Measurements from ENCODE around the gene PKP2. TPM values are rescaled to one million over a fixed set of nuclear protein-coding genes. Genes with fewer than 3 reads are reported as not detected.

Gene PKP2
- total RNA-seq (10 to 100 TPM in 1 of 2 donors, 1 to 10 TPM in 1; 4.5 to 10.4 TPM), polyA plus RNA-seq (1 to 10 TPM in 1 of 2 donors, under 1 TPM in 1; 0.91 to 3.1 TPM)
- long read RNA-seq, donor 1, full-length matches to known transcripts = 1 of 1 reads
- long read RNA-seq, donor 1, partial matches to known transcripts = 0 of 1 reads
- long read RNA-seq, donor 1, other reads (novel, unspliced or antisense) = 0 of 1 reads
- long read RNA-seq, donor 2 = 0 reads
- long read RNA-seq, donor 3, full-length matches to known transcripts = 1 of 1 reads
- long read RNA-seq, donor 3, partial matches to known transcripts = 0 of 1 reads
- long read RNA-seq, donor 3, other reads (novel, unspliced or antisense) = 0 of 1 reads
- long read RNA-seq, donor 4 = 0 reads
- long read RNA-seq, donor 5, full-length matches to known transcripts = 2 of 2 reads
- long read RNA-seq, donor 5, partial matches to known transcripts = 0 of 2 reads
- long read RNA-seq, donor 5, other reads (novel, unspliced or antisense) = 0 of 2 reads

DNA sequence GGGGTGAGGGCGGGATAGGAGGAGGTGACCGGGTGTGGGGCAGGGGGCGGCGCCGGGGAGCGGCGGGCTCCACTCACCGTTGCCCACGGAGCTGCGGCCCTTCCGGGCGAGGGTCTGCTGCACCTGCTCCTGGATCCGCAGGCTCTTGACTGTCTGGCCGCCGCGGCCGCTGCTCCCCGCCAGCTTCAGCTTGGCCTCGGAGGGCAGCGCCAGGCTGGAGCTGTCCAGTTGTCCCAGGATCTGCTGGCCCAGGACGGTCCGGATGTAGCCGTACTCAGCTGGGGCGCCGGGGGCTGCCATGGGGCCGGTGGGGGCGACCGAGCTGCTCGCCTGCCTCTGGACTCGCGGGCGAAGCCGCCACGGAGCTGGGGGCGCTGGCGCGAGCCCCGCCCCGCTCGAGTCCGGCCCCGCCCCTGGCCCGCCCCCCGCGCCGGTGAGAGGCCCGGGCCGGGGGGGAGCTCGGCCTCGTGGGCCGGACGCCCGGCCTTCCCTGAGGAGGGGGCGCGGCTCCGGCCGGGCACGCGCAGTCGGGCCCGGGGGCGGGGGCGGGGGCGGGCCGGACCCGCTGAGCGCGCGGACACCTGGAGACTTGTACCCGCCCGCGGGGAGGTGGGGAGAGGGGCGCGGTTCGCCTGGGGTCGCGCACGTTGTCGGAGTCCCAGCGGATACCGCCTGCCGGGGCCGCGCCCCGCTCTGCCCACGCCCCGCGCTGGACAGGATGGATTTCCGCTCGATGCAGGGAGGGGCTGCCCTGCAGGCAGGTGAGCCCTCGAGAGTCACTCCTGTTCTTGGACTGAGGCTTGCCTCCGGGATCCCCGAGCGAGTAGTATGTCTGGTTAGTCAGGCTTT is at the start of gene PKP2:
PKP2 (minus strand) TSS at position 346 of the 849 bp plus-strand sequence; CDS start at position 300, 46 bp downstream.
- TF ChIP-seq, protein P1, sequence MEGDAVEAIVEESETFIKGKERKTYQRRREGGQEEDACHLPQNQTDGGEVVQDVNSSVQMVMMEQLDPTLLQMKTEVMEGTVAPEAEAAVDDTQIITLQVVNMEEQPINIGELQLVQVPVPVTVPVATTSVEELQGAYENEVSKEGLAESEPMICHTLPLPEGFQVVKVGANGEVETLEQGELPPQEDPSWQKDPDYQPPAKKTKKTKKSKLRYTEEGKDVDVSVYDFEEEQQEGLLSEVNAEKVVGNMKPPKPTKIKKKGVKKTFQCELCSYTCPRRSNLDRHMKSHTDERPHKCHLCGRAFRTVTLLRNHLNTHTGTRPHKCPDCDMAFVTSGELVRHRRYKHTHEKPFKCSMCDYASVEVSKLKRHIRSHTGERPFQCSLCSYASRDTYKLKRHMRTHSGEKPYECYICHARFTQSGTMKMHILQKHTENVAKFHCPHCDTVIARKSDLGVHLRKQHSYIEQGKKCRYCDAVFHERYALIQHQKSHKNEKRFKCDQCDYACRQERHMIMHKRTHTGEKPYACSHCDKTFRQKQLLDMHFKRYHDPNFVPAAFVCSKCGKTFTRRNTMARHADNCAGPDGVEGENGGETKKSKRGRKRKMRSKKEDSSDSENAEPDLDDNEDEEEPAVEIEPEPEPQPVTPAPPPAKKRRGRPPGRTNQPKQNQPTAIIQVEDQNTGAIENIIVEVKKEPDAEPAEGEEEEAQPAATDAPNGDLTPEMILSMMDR (IDR thresholded peaks at IDR 0.05; ENCODE audit: control extremely low read depth, extremely low read depth) = no peak
- H3K4me1 ChIP-seq (ENCODE audit: control insufficient read depth in 5 of 5, insufficient read depth in 5 of 5, low read length in 5 of 5) = peaks cover 0 to 25% (median 10%) of the 10 kb centered on the region in 5 donors
- peak; percentile 57 to 68 (median 60) for DNase-seq
- peak within 1 kb of the TSS; percentile 49 for H3K4me3 ChIP-seq
- ATAC-seq (ENCODE audit: insufficient read depth, low FRiP score) = peak; percentile 70
- peak within 1 kb of the TSS in 1 of 2 donors; percentile 66 for H3K9ac ChIP-seq (ENCODE audit: insufficient read depth in 1 of 2, low read length in 2 of 2)
- H3K27me3 ChIP-seq (ENCODE audit: control insufficient read depth in 3 of 3, insufficient read depth in 3 of 3, low read length in 2 of 3) = peaks cover 0 to 32% (median 13%) of the 10 kb centered on the region in 3 donors
- H3K9me3 ChIP-seq (ENCODE audit: control insufficient read depth in 4 of 4, insufficient read depth in 3 of 4, low read length in 3 of 4) = peaks cover 0 to 2% (median 0%) of the 10 kb centered on the region in 4 donors
- H3K27ac ChIP-seq (ENCODE audit: low read depth in 1 of 2, low read length in 1 of 2) = peak within 1 kb of the TSS in 1 of 2 donors; percentile 84
- H3K36me3 ChIP-seq (ENCODE audit: control insufficient read depth in 4 of 4, insufficient read depth in 4 of 4, low read length in 4 of 4) = no peaks in the 10 kb centered on the region
- WGBS, 2 donors = 1% methylated on average over 55 to 94 of the region's 94 CpGs

DNA sequence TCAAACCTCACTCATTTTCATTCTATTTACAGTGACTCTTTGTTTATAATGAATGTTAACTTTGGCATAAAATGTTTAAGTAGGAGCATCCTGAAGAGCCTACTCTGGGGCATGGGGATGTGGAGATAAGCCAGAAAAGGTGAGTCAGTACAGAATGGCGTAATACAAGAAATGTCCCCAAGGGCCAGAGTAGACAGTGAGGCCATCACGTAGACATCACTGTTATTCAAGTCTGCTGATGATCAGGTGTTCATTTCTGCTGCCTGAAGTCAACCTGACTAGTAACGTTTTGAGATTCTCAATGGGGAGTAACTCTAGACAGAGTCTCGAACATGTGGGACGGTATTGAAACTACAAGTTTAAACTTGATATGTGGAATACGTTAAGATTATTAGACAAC is 47.6 kb upstream of the PKP2 start:
- Histone ChIP-seq H3K4me3 (no peak overlapping the region), H3K27ac (ENCODE audit: low read depth in 1 of 2, low read length in 1 of 2) (no peak overlapping the region), H3K27me3 (ENCODE audit: control insufficient read depth in 3 of 3, insufficient read depth in 3 of 3, low read length in 2 of 3) (peaks cover 0 to 2% (median 0%) of the 10 kb centered on the region in 3 donors), H3K9ac (ENCODE audit: insufficient read depth in 1 of 2, low read length in 2 of 2) (no peak overlapping the region), H3K4me1 (ENCODE audit: control insufficient read depth in 5 of 5, insufficient read depth in 5 of 5, low read length in 5 of 5) (no peaks in the 10 kb centered on the region), H3K9me3 (ENCODE audit: control insufficient read depth in 4 of 4, insufficient read depth in 3 of 4, low read length in 3 of 4) (no peaks in the 10 kb centered on the region), H3K36me3 (ENCODE audit: control insufficient read depth in 4 of 4, insufficient read depth in 4 of 4, low read length in 4 of 4) (no peaks in the 10 kb centered on the region)
- DNase-seq = no peak
- TF ChIP-seq, protein P1 (IDR thresholded peaks at IDR 0.05; ENCODE audit: control extremely low read depth, extremely low read depth) = no peak
- WGBS, 2 donors = 80 to 85% methylated on average over 6 of the region's 6 CpGs
- ATAC-seq (ENCODE audit: insufficient read depth, low FRiP score) = no peak

DNA sequence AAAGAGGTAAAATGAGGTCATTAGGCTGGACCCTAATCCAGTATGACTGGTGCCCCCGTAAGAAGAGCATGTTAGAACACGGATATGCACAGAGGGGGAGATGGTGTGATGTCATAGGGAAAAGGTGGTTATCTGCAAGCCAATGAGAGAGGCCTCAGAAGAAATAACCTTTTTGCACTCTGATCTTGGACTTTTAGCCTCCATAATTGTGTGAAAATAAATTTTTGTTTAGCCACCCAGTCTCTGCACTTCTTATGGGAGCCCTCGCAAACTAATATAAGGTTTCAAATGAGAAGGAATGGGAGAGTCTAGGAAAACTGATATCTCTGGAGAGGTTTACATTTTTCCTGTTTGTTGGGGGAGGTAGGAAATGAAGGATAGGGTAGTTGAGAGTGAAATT is 43.2 kb upstream of the PKP2 start:
- TF ChIP-seq, protein P1 (IDR thresholded peaks at IDR 0.05; ENCODE audit: control extremely low read depth, extremely low read depth) = no peak
- H3K36me3 ChIP-seq (ENCODE audit: control insufficient read depth in 4 of 4, insufficient read depth in 4 of 4, low read length in 4 of 4) = no peaks in the 10 kb centered on the region
- peaks cover 0 to 2% (median 0%) of the 10 kb centered on the region in 3 donors for H3K27me3 ChIP-seq (ENCODE audit: control insufficient read depth in 3 of 3, insufficient read depth in 3 of 3, low read length in 2 of 3)
- WGBS, 2 donors = 61 to 62% methylated on average over 3 of the region's 3 CpGs
- no peak overlapping the region for H3K9ac ChIP-seq (ENCODE audit: insufficient read depth in 1 of 2, low read length in 2 of 2)
- no peaks in the 10 kb centered on the region for H3K9me3 ChIP-seq (ENCODE audit: control insufficient read depth in 4 of 4, insufficient read depth in 3 of 4, low read length in 3 of 4)
- DNase-seq = no peak
- ATAC-seq (ENCODE audit: insufficient read depth, low FRiP score) = no peak
- no peak overlapping the region for H3K27ac ChIP-seq (ENCODE audit: low read depth in 1 of 2, low read length in 1 of 2)
- no peaks in the 10 kb centered on the region for H3K4me1 ChIP-seq (ENCODE audit: control insufficient read depth in 5 of 5, insufficient read depth in 5 of 5, low read length in 5 of 5)
- no peak overlapping the region for H3K4me3 ChIP-seq
